Activated T-cell treated with anti-CD3 and anti-CD28 coated beads, Interleukin-2, amount 50 U/mL, for 1 hour (primary cell): ENCODE measurements around the gene MMP3.

ENCODE experiments used
- DNase-seq: peaks from one replicate; pipeline ENCODE4 v3.0.0-alpha.2; 2020

Gene MMP3

DNA sequence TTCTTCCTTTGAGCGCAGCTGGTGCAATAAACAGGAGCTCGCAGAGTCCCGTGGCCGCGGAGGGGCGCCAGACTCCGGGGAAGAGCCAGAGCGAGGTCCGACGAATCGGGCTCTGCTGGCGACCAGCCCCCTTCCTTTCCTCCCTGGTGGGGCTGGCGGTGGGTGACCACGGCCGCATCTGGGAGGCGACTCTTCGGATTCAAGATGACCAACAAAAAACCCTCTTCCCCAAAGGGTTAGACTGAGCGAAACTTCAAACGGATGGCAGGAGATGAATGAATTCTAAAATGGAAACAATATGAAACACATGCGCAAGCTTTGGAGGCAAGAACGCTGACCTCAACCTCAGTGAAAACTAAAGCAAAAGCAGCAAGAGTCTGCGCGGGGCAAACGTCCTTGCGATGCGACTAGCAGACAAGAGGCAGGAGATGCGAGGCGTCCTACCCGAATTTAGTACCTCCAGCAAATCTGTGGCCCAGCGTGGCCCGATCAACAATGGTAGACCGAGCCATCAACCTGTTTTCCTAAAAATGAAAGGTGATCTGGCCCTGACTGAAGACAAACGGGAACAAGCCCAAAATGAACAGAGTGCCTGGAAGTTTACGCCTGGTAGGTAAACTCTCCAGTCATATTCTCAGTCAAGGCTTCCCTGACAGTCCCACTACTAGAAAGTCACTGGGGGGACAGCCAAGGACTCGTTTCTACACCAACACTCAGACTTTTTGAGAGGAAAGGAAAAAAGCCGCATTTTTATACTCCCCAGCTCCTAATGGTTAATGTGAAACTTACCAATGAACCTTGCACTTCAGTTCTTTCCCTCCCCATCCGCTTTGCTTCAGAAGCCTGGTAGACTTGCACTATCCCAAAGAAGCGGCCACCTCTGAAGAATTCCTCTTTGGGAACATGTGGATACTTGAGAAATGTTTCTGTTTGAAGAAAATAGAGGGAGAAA, 11.6 kb downstream of the MMP3 start:
- DNase-seq: no peak

DNA sequence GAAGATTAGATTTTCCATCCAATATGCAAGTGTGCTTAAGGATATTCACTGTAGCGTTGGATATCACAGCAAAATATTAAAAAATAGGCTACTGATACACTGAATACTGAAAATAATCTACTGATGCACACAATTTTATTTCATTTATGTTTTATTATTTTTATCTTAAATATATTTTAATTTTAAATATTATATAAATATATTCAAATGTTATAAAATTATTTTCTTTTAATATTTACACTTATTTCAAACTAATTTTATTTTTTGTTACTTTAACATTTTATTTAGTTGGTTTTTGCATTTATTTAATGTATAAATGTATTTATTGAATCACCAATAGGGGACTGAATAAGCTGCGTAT, 12.3 kb downstream of the MMP3 start:
- no peak for DNase-seq

DNA sequence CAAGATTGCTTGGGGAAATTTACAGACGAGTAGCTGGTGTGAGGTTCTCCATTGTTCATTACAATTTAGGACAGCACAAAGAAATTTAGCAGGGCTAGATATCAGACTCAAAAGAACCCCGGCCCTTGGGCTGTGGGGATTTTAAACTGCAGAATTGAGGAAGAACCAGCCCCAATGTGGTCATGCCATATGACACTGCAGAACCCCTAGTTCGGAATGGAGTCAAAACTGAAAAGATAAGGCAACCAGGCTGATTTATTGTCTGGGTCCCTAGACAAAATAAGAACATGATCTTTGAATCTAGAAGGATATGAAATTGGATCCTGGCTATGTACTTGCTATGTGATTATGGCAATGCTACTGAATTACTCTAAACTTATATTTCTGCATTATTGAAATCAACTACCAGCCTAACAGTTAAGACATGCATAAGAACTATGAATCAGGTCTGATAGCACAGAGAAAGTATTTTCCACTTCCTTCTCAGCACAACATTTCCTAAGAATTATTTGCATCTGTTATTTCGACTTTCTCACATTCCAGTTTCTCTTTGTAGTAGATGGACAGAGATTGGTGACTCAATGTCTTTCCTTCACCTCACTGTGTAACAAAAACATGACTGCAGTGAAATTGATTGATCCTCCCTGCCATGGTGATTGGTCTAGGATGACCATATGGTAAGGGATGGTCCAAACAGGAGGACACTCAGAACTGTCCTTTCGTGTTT, 13.2 kb downstream of the MMP3 start:
- DNase-seq: no peak

DNA sequence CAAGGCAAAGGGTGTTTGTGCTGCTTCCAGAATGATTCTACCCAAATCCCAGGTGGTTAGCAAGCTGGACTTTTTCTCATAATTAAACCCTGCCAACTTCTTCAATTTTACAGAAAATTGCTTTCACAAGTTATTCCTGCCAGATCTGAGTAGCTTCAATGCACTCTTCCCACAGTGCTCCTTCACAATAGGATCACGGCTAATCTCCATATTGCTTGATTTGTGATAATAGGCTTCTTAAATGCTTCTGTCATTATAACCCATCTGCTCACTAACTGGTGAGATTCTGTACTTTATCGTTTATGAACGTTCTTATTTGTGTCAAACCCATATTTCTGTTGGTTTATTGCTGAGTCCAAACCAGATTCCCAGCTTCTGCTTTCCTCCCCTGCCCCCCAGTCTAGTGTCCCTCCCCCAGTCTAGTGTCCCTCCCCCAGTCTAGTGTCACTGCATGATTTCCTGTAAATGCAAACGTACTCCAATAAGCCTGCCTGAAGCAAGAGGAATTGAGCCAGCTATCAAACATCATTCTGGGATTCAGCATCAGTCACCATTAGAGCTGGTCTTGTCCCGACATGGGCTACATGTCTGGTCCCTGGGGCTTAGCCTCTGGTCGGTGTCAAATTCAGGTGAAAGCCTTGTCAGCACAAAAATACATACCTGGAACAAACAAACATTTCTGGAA, 14.0 kb downstream of the MMP3 start:
- no peak for DNase-seq

DNA sequence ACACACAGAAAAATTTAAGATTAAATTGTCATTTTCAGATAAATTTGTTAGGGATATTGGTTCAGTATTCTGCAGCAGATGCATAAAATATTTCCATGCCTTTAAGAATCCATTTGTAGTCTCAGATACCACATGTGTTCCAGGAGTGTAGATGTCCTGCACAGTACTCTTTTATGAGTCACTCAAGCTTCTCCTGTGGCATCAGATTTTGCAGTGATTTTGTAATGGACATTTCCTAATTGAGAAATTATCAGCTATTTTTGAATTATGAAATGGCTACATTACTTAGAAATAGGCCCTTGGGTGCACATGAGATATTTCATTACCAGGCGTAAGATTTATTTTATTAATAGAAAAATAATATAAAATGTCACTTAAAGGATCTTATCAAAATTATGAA, 18.9 kb downstream of the MMP3 start:
- no peak for DNase-seq

DNA sequence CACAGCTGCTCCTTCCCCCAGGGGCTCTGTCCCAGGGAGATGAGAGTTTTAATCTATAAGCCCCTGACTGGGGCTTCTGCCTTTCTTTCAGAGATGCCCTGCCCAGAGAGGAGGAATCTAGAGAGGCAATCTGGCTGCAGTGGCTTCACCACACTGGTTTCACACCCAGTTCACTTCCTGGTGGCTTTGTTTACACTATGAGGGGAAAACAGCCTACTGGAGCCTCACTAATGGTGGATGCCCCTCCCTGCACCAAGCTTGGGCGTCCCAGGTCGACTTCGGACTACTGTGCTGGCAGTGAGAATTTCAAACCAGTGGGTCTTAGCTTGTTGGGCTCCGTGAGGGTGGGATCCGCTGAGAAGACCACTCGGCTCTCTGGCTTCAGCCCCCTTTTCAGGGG, 23.9 kb downstream of the MMP3 start:
- DNase-seq: no peak

DNA sequence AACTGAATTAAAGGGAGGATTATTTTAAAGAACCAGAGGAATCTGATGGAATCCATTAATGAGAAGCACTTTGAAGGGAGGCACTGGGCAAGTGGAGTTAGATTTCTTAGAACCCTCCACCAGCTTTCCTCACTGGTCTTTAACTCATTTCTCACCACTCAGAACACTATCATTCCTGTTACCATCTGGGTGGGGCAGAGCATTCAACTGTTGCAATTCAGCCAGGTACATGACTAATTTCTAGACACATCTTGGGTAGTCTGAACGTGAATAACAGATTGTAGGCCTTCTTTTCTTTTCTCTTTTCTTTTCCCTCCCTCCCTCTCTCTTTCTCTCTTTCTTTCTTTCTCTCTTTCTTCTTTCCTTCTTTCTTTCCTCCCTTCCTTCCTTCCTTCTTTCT, 29.9 kb downstream of the MMP3 start:
- no peak for DNase-seq

DNA sequence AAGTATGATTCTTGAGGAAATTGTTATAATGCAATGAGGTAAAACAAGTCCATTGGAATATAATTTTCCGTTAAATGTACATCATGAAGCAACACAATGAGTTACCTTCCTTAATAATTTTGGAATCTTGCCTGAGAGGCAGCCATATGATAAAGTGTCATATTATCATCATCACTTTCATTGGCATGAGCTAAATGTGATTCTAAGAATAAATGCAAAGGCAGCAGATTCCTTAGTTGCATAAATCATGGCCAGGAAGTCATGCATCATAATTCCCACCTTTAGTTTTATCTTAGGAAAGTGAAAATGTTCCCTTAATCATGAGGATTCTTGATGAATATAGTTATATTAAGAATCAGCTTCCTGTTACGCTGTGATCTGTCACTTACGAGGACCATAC, 31.2 kb downstream of the MMP3 start:
- DNase-seq: no peak

DNA sequence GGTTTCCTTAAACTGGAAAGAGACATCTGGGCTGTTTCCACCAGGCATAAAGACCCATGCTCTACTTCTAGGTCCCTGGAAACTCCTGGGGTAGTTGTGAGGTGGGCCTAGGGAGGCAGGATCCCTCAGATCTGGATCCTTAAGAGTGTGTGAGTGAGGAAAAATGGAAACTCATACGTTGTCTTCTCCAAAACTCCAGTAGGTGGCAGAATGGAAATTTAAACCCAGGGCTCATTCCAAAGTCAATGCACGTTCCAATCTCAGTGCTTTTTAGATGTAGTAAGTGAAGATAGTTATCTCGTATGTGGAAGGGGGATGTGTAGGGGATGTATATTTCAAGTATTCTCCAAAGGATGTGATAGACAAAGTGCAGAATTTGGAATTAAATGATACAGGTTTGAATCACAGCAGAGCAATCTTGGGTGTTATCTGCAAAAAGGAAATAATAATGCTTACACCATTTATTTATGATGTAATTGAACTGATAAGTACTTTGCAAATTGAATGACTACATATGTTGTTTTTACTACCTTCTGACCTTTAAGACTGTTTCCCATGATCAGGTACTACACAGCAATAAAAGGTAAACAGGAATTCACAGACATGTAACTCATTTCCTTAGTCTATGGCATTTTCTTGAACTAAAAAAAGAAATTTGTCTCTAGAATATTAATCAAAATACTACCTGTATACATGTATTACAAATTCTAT, 32.3 kb downstream of the MMP3 start:
- no peak for DNase-seq

DNA sequence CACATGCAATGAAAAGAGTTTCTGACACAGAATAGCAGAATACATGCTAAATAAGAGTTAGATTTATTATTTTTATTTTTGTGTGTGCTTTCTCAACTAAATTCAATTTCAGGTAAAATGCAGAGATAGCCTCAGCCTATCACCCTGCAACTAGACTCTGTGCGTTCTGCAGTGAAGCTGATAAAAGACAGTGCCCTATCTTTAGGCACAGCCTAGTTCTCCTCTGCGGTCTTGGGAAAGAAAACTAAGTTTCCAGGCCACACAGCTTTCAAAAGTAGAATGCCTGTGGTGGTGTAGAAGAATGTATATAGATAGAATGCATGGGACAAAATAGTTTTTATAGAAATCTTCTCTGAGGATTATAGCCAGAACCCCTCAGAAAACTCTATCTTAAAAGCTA, 33.4 kb downstream of the MMP3 start:
- no peak for DNase-seq

DNA sequence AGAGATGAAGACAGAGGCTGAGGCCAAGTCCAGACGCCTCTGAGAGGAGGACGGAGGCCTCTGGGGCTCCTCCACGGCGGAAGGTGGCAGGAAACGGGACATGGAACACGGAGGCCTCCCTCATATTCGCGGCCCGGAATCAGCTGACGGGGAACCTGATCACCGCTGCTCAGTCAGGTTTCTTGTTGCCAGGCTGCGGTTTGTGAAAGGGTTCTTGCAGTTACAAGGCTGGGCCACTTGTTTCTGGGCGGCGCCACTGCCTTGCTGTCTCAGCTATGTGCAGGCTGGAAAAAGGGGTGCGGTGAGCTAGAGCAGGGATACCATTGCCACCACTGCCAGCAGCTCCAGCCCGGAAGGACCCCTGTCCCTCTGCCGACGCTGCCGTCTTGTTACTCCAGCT, 35.5 kb downstream of the MMP3 start:
- DNase-seq: no peak

DNA sequence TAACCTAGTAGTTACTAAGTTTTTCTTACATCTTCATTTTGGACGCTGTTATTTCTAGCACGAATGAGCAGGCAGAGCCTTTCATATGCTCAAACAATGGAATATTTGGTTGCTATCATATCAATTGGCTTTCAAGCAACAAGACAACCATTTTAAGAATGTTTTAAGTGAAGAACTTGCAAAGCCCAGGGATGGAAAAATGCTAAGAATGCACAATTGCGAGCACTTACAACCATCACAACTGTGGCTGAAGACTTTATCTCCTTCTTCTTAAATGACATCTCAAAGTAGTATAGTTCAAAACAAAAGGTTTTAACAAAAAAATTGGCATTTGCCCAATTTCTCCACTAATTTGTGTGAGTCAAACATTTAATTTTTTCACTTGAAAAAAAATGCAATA, 37.1 kb downstream of the MMP3 start:
- DNase-seq: no peak

DNA sequence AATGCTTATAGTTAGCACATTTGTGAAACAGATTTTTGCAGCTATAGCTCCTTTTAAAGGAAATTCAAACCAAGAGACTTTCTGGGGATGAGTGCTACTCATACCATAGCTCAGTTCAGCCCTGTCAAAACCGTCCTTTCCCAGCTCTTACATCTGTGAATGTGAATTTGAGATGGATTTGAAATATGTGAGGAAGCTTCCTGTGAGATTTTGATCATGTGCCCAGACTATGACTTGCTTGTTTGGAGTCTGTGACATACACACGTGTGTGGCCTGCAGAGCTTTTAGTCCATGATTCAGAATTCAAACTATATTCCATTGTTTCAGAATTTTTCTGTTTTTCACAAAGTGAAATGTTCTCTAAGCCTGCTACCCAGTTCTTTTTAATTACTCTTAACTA, 41.1 kb downstream of the MMP3 start:
- no peak for DNase-seq

DNA sequence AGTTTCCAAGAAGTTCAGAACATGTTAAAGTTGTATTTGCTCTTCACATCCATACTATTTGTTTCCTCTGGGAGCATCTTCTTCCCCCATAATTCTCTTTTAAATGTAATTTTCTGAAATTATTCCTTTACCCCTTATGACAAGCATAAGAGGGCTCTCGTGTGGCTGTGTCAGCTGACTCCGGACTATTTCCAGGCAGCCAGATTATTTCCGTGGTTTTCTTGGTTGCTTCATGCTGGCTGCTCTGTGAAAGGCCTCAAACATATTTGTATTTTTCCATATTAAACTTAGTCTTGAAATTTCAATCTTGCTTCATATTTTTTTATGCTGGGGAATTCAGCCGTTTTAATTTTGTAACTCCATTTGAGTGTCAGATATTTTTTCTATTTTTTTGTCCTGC, 42.6 kb downstream of the MMP3 start:
- no peak for DNase-seq

DNA sequence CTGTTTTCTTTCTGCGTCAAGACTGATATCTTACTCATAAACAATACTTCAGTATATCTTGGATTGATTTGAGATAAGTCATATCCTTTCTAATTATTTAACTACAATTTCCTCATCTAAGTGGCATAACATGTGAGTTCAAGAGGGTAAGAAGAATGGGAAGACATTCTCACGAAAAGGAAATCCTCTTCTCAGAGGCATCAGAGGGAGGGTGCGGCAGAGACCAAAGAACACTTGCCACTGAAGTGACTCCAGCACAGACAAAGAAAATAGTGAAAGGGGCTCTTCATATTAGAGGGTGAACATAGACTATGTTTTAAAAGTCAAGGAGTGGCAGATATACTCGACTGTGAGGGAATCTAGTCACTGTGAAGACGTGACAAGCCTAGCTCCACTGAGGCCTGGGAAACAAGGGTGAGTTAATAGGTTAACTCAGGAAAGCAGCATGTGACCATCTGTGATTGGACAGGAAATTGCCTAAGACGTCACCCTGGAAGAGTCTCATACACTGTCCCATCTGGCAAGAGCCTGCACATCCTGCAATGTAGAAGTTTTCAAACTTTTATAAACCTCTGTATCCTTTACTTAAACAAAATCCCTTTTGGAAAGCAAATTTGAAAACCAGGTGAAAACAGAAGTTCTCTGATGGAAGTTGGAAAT, 43.6 kb downstream of the MMP3 start:
- DNase-seq: no peak

DNA sequence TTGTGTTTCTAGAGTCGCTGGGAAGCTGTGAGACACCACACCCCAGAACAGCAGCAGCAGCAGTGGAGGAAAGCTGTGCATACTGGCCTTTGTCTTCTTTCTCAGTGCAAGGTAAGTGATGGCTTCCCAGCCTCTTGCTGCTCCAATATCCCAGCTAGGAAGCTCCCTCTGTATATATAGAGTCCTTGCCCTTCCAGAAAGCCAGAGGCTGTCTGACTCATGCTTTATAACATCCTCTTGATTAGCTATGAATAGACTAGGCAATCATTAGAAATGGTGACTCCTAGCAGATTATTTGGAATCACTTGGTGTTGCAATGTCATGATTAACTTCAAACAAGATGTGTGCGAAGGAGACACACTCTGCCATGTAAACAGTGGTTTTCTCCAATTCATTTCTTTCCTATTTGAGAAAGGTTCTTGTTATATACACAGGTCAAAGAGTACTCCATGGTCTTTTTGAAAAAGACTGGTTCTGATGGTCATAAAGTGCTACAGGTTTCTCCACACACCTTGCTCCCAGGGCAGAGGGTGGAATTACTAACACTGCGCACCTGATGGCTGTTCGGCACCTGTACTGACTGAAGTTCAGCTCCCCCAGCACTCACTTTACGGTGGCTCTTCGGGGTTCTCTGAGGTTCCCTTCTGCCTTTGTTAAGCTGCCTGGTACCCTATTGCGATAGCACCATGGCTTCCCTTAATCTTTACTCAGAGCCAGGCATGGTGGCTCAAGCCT, 45.2 kb downstream of the MMP3 start, which contains the start of gene MMP1:
Gene MMP1 (minus strand): TSS at position 149 of the 735 bp plus-strand sequence. CDS start 68 bp downstream, at position 81.
- DNase-seq: no peak

DNA sequence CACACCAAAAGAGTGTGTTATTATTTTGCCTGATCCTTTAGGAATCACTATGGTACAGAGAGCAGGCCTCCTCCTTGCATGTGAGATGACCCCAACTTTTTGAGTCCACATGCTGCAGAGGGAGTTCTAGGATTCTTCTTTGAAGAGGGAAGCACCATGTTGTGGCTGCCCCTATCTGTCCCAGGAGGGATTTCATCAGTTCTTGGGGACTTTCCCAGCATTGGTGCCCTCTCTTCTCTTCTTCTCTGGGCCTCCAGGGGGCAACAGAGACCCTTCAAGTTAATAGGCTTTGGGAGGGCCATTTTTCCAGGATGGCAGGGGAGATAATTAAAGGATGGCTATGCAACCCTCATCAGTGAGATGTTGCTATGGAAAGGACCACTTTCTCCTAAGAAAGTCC, 49.0 kb downstream of the MMP3 start:
- no peak for DNase-seq

DNA sequence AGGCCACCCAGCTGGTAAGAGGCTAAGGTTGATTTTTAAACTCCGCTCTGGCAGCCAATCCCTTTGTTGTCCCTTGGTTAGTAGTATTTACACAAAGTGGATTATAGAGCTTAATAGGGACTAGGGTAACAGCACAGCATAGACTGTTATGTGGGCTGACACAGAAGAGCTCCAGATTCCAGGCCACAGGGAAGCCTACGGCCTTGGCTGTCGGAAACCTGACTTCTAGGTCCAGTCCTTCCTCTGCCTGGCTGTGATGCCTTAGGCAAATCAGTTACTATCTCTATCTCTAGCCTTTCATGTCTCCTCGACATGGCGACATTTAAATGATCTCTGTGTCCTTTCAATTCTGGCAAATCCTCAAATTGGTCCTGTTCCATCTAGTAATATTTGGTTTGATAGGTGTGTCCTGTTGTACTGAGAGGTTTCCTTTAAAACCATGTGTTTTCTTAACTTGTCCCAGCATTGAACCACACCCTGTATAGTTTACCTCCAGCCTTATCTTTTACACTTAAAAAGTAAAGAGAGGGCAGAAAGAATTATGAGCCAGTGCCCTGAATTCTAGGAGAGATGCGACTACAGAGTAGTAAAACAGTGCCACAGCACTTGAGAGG, 49.6 kb downstream of the MMP3 start:
- DNase-seq: no peak

DNA sequence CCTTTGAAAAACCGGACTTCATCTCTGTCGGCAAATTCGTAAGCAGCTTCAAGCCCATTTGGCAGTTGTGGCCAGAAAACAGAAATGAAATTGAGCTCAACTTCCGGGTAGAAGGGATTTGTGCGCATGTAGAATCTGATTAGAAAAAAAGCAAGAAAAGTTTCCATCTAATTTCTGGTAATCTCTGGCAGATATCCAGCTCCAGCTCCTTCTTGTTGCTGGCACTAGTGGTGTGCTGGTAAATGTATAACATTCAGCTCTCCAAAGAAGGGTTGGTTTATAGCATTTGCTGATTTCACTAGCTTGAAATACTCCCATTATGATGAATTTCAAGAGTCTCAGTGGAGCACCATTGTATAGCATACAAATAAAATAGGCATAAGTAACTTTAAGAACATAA, 50.8 kb downstream of the MMP3 start:
- no peak for DNase-seq

DNA sequence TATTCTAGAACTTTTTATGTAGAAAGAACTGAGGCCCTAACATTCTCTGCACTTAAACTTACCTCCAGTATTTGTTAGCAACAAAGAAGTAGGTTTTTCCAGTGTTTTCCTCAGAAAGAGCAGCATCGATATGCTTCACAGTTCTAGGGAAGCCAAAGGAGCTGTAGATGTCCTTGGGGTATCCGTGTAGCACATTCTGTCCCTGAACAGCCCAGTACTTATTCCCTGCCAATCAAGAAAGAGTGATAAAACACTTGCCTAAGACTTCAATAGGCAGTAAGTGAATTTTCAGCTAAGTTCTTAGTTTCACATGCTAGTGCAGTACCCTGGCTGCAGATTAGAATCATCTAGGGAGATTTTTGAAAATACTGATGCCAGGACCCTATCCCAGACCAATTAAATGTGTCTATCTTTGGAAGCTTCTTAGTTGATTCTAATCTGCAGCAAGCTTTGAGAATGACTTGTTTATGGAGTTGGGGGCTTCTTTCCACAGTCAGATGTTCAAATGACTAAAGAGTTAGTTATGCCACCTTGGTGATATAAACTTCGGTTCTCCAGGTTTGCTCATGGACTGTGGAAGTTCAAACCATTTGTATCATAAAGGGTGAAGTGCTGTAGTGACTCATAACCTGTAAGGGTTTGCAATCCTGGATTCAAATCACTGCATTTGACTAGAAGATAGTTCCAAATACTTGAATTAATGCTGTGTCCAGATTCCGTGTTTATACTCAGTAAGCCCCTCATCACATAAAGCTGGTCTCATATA, 52.0 kb downstream of the MMP3 start:
- DNase-seq: no peak
